ENCODE measurements around the gene XXYLT1.

XXYLT1 gene

DNA sequence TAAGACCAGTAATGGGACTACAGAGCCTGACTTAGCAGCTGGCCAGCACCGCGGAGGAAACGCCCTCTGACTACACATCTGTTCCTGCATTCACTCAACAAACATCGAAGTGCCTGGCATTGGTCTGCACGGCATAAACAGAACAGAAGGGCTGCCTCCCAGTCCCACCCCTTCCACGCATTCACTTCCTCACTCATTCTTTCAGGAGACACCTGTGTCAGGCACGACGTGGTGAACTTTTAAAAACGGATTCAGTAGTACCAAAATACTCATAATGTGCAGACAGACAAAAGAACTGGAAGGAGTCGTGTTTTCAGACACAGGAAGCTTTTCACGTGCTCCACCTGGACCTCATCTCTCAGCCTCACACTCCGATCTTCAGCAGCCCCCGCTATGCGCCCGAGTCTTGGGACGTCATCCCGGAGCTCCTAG is 123.3 kb downstream of the XXYLT1 start:
- TF ChIP-seq, protein P1, sequence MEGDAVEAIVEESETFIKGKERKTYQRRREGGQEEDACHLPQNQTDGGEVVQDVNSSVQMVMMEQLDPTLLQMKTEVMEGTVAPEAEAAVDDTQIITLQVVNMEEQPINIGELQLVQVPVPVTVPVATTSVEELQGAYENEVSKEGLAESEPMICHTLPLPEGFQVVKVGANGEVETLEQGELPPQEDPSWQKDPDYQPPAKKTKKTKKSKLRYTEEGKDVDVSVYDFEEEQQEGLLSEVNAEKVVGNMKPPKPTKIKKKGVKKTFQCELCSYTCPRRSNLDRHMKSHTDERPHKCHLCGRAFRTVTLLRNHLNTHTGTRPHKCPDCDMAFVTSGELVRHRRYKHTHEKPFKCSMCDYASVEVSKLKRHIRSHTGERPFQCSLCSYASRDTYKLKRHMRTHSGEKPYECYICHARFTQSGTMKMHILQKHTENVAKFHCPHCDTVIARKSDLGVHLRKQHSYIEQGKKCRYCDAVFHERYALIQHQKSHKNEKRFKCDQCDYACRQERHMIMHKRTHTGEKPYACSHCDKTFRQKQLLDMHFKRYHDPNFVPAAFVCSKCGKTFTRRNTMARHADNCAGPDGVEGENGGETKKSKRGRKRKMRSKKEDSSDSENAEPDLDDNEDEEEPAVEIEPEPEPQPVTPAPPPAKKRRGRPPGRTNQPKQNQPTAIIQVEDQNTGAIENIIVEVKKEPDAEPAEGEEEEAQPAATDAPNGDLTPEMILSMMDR (IDR thresholded peaks at IDR 0.05; ENCODE audit: insufficient read depth, low read length, poor library complexity, severe bottlenecking), result no peak
- peaks cover 2% of the 10 kb centered on the region; the same call in 1 of the 2 replicates for H3K36me3 ChIP-seq (ENCODE audit: control insufficient read depth, insufficient read depth, low read length)
- H3K4me3 ChIP-seq (replicated peaks; ENCODE audit: low read depth, low read length), result peak overlapping the region; percentile 66
- DNase-seq (ENCODE audit: extremely low read depth, insufficient read length), result peak; percentile 75
- no peaks in the 10 kb centered on the region for H3K27me3 ChIP-seq (replicated peaks; ENCODE audit: control insufficient read depth, insufficient read depth, low read length)

DNA sequence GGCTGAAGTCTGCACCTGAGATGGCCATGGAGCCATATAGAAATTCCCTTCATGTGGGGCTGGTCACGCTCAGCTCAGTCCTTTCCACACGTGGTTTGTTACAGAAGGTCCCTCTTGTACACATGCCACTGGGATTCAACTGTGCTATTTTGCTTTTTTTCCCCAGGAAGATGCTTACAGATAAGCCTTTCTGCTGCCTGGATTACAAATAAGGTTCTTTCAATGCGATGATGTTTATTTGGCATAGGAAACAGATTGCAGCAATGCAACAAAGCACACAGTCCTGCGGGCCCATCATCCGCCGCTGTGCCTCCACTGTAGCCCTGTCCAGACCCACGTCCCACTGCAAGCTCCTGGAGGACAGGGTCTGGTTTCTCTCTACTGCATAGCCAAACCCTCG is 124.8 kb downstream of the XXYLT1 start:
- DNase-seq (ENCODE audit: extremely low read depth, insufficient read length), result no peak
- TF ChIP-seq, protein P1 (IDR thresholded peaks at IDR 0.05; ENCODE audit: insufficient read depth, low read length, poor library complexity, severe bottlenecking), result no peak
- H3K27me3 ChIP-seq (replicated peaks; ENCODE audit: control insufficient read depth, insufficient read depth, low read length), result no peaks in the 10 kb centered on the region
- peaks cover 2% of the 10 kb centered on the region; the same call in 1 of the 2 replicates for H3K36me3 ChIP-seq (ENCODE audit: control insufficient read depth, insufficient read depth, low read length)
- H3K4me3 ChIP-seq (replicated peaks; ENCODE audit: low read depth, low read length), result no peak overlapping the region

DNA sequence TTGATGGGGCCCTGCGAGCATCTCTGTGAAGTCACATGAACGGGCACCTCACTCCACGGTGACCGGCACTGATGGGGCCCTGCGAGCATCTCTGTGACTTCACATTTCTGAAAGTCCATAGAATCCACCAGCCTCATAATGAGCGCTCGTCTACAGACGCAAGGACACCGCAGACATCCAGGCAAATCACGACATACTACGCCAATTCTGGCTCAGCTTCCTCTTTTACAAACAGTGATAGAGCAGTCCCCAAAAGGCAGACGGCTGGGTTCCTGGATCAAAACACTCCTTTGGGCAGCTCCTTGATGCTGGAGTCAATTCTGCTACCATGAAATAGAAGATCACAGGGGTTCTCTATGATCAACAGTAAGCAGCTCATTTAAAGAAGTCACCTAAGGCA is 125.4 kb downstream of the XXYLT1 start:
- Histone ChIP-seq H3K4me3 (replicated peaks; ENCODE audit: low read depth, low read length) (no peak overlapping the region), H3K36me3 (ENCODE audit: control insufficient read depth, insufficient read depth, low read length) (peaks cover 2% of the 10 kb centered on the region; the same call in 1 of the 2 replicates), H3K27me3 (replicated peaks; ENCODE audit: control insufficient read depth, insufficient read depth, low read length) (no peaks in the 10 kb centered on the region)
- no peak for DNase-seq (ENCODE audit: extremely low read depth, insufficient read length)
- TF ChIP-seq, protein P1 (IDR thresholded peaks at IDR 0.05; ENCODE audit: insufficient read depth, low read length, poor library complexity, severe bottlenecking), result no peak

DNA sequence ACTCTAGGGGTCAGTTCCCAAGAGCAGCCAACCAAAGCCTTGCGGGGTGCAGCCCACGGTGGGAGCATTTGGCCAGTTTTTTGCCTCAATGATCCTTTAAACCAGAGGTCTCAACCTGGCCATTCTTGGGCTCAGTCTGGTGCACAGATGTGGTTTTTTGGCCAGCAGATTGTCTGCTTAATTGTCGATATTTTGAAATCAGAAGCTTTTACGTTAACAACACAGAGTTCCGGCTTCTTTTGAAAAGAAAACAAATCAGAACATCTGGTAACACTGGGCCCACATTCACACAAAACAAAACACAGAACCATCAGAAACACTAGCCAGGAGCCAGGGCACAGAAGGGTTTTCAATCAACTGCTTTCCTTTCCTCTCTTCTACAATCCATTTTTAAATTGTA is 127.7 kb downstream of the XXYLT1 start:
- TF ChIP-seq, protein P1 (IDR thresholded peaks at IDR 0.05; ENCODE audit: insufficient read depth, low read length, poor library complexity, severe bottlenecking), result no peak
- no peaks in the 10 kb centered on the region for H3K36me3 ChIP-seq (ENCODE audit: control insufficient read depth, insufficient read depth, low read length)
- H3K27me3 ChIP-seq (replicated peaks; ENCODE audit: control insufficient read depth, insufficient read depth, low read length), result no peaks in the 10 kb centered on the region
- no peak for DNase-seq (ENCODE audit: extremely low read depth, insufficient read length)
- no peak overlapping the region for H3K4me3 ChIP-seq (replicated peaks; ENCODE audit: low read depth, low read length)

DNA sequence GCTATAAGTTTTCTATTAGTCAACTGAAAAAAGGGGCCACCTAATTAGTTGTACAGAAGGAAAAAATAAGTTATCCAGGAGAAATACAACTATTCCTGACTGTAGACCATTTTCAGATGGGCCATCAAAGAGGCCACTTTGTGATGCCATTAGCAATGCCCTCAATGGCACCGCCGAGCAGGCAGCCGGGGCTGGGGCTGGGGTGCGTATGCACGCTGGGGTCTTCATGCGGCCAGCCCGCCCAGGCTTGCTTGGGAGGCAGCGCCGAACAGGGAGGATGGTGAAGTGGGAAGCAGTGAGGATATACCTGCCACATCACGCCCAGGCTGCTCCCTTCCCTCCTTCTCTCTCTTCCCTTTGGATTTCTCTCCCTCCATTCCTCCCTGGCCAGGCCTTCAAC is 128.4 kb downstream of the XXYLT1 start:
- Histone ChIP-seq H3K36me3 (ENCODE audit: control insufficient read depth, insufficient read depth, low read length) (no peaks in the 10 kb centered on the region), H3K4me3 (replicated peaks; ENCODE audit: low read depth, low read length) (no peak overlapping the region), H3K27me3 (replicated peaks; ENCODE audit: control insufficient read depth, insufficient read depth, low read length) (no peaks in the 10 kb centered on the region)
- DNase-seq (ENCODE audit: extremely low read depth, insufficient read length), result no peak
- TF ChIP-seq, protein P1 (IDR thresholded peaks at IDR 0.05; ENCODE audit: insufficient read depth, low read length, poor library complexity, severe bottlenecking), result no peak
